Embryonic facial prominence (tissue), 1 donor: ENCODE results near the gene ACOT11.
"Not testable (repeated sequence)": the region's sequence is repeated elsewhere in the genome, so short reads cannot be mapped to it uniquely, and the experiment has no call there.

Source experiments
- DNase-seq: peaks from one replicate; pipeline ENCODE4 v3.0.0-alpha.2; 2016; ENCODE audit errors: extremely low spot score

ACOT11 gene

GRCh38 chr1:54608566-54609230, 60.7 kb downstream of the ACOT11 start:
- DNase-seq, result no peak

DNA sequence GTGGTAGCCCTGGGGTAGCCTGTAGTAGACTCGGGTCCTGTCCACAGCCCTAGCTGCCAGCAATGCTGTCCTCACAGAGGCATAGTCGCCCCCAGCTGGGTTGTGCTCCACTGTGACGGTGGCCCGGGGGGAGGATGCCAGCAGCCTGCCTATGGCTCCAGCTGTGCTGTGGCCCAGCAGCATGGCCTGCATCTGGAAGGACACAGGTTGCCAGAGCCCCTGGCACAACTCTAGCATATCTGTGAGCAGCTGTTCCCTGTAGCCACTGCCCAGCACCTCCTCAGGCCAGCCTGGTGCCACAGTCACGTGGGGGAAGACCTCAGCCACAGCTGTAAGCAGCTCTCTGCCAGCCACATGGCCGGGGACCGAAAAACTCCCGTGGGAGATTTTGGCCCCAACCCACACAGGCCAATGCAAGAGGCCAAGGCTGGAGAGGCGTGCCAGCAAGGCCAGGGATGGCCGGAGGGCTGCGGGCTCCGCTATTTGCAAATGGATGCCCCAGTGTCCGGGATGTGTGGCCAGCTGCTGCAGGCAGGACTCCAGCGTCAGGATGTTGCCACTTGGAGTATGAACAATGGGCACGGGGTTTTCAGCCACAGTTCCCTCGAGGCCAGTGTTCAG, 61.4 kb downstream of the ACOT11 start:
- DNase-seq, result no peak

DNA sequence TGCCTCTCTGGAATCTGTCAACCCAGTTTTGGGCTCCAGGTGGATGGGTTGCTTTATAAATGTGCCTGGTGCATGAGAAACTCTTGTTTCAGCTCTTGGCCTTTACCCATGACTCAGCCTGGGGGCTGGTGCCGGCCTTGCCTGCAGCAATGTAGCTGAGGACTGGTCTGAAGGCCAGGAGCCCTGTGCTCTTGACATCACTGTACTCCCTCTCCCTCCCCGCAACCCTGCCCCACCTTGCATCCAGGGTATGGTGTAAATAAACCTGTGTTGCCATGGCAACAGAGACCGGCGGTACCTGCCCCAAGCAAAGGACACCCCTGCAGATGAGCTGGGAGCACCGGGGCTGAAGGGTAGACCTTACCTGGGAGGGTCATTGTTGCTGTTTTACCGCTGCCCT, 62.0 kb downstream of the ACOT11 start:
- no peak for DNase-seq

DNA sequence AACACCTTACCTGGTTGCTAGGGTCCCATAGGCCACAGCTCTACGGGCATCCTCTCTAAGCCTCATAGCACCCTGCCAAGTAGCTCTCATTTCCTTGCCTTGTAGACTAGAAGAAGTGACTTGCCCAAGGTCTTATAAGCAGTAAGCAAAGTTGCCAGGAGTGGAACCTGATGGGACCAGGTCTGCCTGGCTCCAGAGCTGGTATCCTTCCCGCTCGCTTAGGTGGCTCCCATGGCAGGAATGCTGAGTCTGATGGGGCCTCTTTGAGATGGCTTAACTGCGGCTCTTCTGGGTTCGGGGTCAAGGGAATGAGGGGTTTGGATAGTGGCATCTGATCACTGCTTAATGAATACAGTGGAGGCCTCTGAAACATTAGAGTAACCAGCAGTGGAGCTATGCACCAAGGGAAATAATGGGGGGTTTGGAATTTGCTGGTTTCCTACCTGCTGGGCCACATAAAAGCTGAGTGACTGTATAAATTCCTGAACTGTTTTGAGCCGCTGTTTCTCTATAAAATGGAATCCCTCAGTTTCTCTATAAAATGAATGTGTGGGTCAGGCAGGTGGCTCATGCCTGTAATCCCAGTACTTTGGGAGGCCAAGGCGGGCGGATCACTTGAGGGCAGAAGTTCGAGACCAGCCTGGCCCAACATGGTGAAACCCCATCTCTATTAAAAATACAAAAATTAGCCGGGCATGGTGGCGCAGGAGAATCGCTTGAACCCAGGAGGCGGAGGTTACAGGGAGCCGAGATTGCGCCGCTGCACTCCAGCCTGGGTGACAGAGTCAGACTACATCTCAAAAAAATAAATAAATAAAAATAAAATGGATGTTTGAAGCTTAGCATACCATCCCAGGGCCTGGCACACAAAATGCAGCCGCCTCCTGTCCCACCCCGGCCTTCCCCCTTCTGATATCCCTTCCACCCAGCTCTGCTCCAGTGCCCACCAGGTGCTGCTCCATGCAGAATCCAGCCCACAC, 62.9 kb downstream of the ACOT11 start:
- DNase-seq, result no peak

- DNase-seq, result no peak
Observed at GRCh38 chr1:54611621-54612020, 63.6 kb downstream of the ACOT11 start.

DNA sequence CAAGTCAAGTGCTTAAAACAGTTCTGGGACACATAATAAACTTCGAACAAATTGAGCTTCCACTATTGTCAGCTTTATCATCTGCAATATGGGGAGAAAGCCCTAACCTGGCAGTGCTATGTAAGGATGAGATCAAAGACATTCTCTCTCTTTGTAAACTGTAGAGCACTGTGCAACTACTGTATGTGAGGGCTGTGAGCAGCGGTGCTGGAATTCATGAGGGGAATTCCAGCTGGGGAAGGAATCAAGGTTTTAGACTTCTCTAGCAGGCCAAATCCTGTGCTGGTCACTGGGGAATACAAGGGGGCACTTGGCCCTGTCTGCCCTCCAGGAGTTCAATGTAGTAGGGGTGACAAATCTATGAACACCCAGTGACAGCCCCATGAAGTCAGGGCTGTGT, 66.0 kb downstream of the ACOT11 start:
- DNase-seq, result no peak

- DNase-seq, result no peak
Observed at GRCh38 chr1:54614563-54614962, 66.5 kb downstream of the ACOT11 start.

GRCh38 chr1:54615531-54616279, 67.7 kb downstream of the ACOT11 start:
- DNase-seq, result no peak

DNA sequence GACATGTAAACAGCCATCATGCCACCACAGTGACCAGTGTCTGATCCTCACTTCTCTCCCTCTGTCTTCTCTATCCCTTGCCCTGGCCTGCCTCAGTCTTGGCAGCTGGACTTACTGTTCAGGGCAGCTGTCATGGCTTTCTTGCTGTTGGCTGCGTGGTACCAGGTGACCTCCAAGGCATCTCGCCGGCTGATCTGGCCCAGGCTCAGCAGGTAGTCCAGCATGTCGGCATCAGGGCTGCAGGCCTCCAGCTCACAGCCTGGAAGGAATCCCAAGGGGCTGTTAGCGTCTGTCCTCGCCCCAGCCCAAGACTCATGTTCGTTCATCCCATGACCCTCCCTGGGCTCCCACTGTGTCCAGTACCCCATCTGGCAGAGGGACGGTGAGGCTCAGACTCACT, 71.7 kb downstream of the ACOT11 start:
- no peak for DNase-seq

DNA sequence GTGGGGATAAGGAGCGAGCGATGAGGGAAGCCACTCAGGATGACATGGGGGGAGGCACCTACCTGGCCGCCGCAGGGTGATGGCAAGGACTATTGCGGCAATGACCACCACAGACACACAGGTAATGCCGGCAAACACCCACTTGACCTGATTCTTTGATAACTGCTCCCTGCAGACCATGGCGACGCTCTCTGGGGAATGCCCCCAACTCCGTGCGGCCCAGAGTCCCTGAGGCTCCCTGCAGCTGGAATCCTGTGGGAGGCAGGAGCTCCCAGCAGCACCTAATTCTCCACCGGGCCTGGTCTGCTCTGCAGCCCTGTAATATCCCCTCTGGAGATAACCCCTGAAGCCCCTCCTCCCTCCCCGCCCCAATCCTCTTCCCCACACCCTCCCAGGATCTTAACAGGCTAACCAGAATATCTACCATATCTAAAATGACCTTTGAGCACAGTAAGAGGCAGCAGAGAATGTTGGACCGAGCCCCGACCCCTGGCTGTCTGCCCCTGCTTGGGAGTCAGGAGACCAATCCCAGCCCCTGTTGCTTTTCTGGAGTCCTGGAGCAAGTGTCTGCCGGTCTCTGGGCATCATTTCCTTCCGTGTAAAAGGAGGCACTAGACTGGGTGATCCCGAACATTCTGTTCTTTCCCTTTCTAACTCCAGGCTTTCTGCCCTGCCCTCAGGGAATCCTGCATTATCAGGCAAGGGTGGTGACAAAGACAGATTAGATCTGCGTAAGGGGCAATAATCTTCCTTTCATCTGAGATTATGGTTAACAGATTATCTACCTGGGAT, 75.4 kb downstream of the ACOT11 start, which contains the start of gene FAM151A:
TSS of gene FAM151A (minus strand) at position 310 of the 792 bp plus-strand sequence. CDS start at position 180, 130 bp downstream.
- DNase-seq, result no peak

GRCh38 chr1:54624466-54625464, 76.7 kb downstream of the ACOT11 start:
- DNase-seq, result no peak

GRCh38 chr1:54627196-54627595, 79.2 kb downstream of the ACOT11 start:
- no peak for DNase-seq

- not testable (repeated sequence) for DNase-seq
Observed at GRCh38 chr1:54635804-54636203, 87.8 kb downstream of the ACOT11 start.

DNA sequence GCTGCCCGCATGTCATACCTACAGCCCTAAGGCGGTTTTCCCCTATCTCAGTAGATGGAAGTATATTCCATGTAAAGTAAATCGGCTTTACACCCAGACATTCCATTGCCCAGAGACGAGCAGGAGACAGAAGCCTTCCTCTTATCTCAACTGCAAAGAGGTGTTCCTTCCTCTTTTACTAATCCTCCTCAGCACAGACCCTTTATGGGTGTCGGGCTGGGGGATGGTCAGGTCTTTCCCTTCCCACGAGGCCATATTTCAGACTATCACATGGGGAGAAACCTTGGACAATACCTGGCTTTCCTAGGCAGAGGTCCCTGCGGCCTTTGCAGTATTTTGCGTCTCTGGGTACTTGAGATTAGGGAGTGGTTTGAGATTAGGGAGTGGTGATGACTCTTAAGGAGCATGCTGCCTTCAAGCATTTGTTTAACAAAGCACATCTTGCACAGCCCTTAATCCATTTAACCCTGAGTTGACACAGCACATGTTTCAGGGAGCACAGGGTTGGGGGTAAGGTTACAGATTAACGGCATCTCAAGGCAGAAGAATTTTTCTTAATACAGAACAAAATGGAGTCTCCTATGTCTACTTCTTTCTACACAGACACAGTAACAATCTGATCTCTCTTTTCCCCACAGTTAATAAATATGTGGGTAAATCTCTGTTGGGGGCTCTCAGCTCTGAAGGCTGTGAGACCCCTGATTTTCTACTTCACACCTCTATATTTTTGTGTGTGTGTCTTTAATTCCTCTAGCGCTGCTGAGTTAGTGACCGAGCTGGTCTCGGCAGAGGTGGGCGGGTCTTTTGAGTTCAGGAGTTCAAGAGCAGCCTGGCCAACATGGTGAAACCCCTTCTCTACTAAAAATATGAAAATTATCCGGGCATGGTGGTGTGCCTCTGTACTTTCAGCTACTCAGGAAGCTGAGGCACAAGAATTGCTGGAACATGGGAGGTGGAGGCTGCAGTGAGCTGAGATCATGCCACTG, 88.7 kb downstream of the ACOT11 start:
- DNase-seq, result not testable (repeated sequence)

- DNase-seq, result no peak
Observed at GRCh38 chr1:54640361-54640760, 92.3 kb downstream of the ACOT11 start.

GRCh38 chr1:54640863-54641836, 93.1 kb downstream of the ACOT11 start, which contains the start of gene MROH7:
MROH7 (plus strand) TSS chr1:54641786; CDS start chr1:54652927, 11,141 bp downstream.
- no peak for DNase-seq

DNA sequence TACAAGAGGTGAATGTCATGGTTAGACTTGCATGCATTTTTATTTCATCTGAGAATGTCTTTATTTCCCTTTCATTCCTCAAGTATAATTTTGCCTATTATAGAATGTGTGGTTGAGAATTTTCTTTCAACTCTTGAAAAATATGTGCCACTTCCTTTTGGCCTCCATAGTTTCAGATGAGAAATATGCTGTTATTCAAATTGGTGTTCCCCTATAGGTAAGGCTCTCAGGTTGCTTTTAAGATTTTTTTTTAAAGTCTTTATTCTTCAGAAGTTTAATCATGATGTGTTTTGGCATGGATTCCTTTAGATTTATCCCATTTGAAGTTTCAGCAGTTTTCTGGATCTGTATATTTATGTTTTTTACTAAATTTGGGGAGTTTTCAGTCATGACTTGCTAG, 95.7 kb downstream of the ACOT11 start:
- DNase-seq, result no peak
